Brain microvascular endothelial cell (primary cell): Measurements from ENCODE around the gene S100B.

Experiments
- DNase-seq: peaks from one replicate; pipeline ENCODE4 v3.0.0-alpha.2; 2020
- H3K27ac ChIP-seq: fragments of 250-450 bp; sonication (Bioruptor Pico); 2 replicates; pipeline ENCODE4 v1.5.1; 2020; ENCODE audit warnings: mild to moderate bottlenecking, moderate library complexity
- H3K27me3 ChIP-seq: fragments of 250-450 bp; sonication (Bioruptor Pico); replicated peaks from 2 replicates; pipeline ENCODE4 v1.5.1; 2020; ENCODE audit warnings: mild to moderate bottlenecking
- H3K36me3 ChIP-seq: fragments of 250-450 bp; sonication (Bioruptor Pico); replicated peaks from 2 replicates; pipeline ENCODE4 v1.5.1; 2020; ENCODE audit warnings: mild to moderate bottlenecking
- H3K4me3 ChIP-seq: 2 replicates; pipeline ENCODE4 v1.5.1; 2011; ENCODE audit warnings: low read depth, mild to moderate bottlenecking, control low read depth, low read length, moderate library complexity
- in situ Hi-C: cut with HindIII; loops from 2 replicates; pipeline ENCODE4 v1.10.0; 2017; ENCODE audit warnings: low sequenced_read_pairs, low pct_ligation_motif_present
- TF ChIP-seq, protein P1 (sequence below): IDR thresholded peaks from 2 replicates; pipeline ENCODE4 v1.5.1; 2011; ENCODE audit warnings: low read depth, mild to moderate bottlenecking, moderate library complexity, low read length, control low read depth, inconsistent platforms; ENCODE audit errors: missing control alignments

The S100B gene

DNA sequence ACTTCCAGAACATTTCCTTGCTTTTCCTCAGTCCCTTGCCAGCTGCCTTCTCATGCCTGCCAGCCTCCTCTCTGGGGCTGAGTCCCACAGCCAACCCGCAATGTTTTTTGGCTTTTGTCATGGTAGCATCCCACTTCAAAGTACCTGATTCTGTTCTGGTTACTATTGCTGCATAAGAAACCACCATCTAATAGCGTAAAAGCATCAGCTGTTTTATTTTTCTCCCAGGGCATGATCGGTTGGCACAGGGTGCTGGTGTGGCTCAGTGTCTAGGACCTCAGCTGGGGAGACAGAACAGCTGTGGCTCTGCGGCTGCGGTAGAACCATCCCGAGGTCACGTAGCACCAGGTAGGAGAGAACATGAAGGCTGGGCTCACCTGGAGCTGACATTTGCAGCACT is 21.7 kb upstream of the S100B start:
- DNase-seq: no peak
- TF ChIP-seq, protein P1, sequence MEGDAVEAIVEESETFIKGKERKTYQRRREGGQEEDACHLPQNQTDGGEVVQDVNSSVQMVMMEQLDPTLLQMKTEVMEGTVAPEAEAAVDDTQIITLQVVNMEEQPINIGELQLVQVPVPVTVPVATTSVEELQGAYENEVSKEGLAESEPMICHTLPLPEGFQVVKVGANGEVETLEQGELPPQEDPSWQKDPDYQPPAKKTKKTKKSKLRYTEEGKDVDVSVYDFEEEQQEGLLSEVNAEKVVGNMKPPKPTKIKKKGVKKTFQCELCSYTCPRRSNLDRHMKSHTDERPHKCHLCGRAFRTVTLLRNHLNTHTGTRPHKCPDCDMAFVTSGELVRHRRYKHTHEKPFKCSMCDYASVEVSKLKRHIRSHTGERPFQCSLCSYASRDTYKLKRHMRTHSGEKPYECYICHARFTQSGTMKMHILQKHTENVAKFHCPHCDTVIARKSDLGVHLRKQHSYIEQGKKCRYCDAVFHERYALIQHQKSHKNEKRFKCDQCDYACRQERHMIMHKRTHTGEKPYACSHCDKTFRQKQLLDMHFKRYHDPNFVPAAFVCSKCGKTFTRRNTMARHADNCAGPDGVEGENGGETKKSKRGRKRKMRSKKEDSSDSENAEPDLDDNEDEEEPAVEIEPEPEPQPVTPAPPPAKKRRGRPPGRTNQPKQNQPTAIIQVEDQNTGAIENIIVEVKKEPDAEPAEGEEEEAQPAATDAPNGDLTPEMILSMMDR: no peak
- H3K4me3 ChIP-seq: no peak overlapping the region
- H3K36me3 ChIP-seq: no peaks in the 10 kb centered on the region
- in situ Hi-C loops: no loop called here
- H3K27me3 ChIP-seq: no peaks in the 10 kb centered on the region
- H3K27ac ChIP-seq: no peak overlapping the region

DNA sequence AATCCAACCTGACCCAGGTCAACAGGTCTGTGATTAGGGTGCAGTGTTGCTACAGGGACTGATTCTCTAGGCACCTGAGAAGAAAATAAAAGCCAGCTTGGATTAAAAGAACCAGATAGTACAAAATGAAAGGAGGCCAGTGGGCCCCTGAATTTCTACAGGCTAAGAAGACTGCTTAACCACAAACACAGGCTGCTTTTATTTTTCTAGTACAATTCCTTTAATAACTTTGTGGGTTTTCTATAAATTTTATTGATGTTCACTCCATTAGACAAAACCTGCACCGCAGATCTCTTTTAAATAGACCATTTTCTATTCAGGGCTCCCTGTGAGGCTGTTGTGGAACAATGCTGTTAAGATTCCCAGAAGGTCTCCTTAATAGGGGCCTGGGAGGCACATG is 20.9 kb upstream of the S100B start:
- in situ Hi-C loops: no loop called here
- no peak for DNase-seq
- Histone ChIP-seq H3K4me3 (no peak overlapping the region), H3K27me3 (no peaks in the 10 kb centered on the region), H3K27ac (no peak overlapping the region), H3K36me3 (no peaks in the 10 kb centered on the region)
- TF ChIP-seq, protein P1: no peak

DNA sequence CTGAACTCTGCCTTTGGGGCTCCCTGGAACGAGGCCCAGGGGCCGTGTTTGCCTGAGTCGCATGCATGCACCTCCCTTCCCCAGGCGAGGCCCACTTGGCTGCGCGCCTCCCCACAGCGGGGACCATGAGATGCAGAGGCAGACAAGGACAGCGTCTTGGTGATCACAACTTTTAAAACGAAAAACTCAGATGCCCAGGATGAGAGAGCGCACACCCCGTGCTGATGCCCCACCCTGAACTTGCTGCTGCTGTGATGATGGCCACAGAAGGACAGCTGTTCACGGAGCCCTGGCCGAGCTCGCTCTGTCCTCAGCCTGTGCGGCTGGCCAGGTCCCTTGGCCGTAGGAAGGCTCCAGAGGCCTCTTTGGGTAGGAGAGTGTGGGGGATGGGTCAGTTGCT is 19.2 kb upstream of the S100B start:
- H3K27me3 ChIP-seq: no peaks in the 10 kb centered on the region
- TF ChIP-seq, protein P1: no peak
- in situ Hi-C loops: no loop called here

DNA sequence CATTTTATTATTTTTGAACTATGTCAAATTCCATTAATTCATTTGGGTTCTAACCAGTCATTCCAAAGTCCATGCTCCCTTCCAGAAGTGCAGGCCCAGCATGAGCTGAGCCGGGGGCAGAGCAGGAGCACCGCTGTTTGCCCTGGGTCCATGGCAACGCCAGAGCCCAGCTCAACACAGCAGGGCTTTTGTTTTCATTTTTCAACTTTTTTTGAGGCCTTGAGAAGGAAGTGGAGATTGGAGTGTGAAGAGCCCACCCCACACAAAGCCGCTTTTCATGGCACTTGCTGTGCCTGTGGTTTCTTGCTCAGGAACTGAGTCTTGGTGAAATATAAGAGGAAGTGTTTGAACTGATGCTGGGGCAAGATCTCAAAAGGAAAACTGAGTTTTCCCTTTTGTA is 17.3 kb upstream of the S100B start:
- Histone ChIP-seq H3K36me3 (no peaks in the 10 kb centered on the region), H3K4me3 (no peak overlapping the region), H3K27me3 (no peaks in the 10 kb centered on the region), H3K27ac (no peak overlapping the region)
- DNase-seq: peak; percentile 64
- TF ChIP-seq, protein P1: no peak
- in situ Hi-C loops: no loop called here

More for the DNA sequence above, 19.2 kb upstream of the S100B start:
- no peak for DNase-seq
- Histone ChIP-seq H3K36me3 (no peaks in the 10 kb centered on the region), H3K27ac (no peak overlapping the region), H3K4me3 (no peak overlapping the region)

DNA sequence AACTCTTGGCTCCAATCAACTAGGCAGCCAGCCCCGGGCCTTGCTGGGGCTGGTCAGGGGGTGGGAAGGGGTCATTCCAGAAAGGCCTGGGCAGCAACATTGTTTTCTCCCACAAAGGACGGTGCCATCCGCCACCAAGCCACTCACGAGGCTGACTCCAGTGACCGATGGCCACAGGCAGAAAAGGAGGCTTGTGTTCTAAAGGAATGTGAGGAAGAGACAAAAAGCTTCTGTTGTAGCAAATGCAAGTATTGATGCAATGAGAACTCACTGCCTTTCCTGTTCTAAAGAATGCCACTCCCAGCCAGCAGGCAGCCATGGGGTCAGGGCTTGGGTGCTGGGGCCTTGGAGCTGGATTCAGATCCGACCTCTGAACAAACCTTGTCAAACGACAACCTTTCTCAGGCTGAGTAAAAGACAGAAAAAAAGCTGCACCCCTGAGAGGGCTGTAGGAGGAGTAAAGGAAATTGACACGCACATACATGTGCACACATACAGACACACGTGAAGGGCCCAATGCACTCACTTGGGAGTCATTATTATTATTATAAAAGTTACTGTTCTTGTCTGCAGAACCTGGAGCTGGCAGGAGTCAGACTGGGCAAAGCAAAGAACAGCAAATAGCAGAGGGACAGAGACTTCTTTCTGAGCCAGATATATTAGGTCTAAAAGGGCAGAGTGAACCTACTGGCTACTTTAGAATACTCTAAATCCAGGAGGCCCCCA is 16.7 kb upstream of the S100B start:
- Histone ChIP-seq H3K36me3 (no peaks in the 10 kb centered on the region), H3K4me3 (no peak overlapping the region), H3K27ac (no peak overlapping the region), H3K27me3 (no peaks in the 10 kb centered on the region)
- in situ Hi-C loops: no loop called here
- no peak for DNase-seq
- TF ChIP-seq, protein P1: no peak

DNA sequence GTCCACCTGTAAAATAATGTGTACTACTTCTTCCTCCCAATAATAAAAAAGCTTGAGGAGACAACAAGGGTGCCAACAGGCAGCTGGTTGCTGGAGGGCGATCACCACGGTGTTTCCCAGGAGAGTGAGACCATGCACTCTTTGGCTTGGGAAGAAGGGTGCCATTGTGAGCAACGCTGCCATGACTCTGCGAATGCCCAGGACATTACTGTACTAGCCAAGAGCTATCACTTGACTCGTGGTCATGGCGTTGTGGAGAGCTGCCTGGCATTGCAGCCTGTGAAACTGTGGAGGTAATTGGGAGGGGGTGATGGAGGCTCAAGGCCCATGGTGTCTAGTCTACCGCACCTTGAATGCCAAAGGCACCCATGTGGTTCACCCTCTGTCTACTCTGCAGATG is 16.0 kb upstream of the S100B start:
- in situ Hi-C loops: no loop called here
- Histone ChIP-seq H3K27ac (no peak overlapping the region), H3K27me3 (no peaks in the 10 kb centered on the region), H3K36me3 (no peaks in the 10 kb centered on the region), H3K4me3 (no peak overlapping the region)
- TF ChIP-seq, protein P1: no peak
- no peak for DNase-seq
